HG02571 (cell line): Measurements from ENCODE around the gene AKAP13.

ENCODE experiments used
- ATAC-seq: cut with Tn5 transposase; IDR thresholded peaks from one replicate; pipeline ENCODE4 v1.9.1; 2021; ENCODE audit warnings: mild to moderate bottlenecking, moderate library complexity; ENCODE audit not compliant: unreplicated experiment

Gene AKAP13

DNA sequence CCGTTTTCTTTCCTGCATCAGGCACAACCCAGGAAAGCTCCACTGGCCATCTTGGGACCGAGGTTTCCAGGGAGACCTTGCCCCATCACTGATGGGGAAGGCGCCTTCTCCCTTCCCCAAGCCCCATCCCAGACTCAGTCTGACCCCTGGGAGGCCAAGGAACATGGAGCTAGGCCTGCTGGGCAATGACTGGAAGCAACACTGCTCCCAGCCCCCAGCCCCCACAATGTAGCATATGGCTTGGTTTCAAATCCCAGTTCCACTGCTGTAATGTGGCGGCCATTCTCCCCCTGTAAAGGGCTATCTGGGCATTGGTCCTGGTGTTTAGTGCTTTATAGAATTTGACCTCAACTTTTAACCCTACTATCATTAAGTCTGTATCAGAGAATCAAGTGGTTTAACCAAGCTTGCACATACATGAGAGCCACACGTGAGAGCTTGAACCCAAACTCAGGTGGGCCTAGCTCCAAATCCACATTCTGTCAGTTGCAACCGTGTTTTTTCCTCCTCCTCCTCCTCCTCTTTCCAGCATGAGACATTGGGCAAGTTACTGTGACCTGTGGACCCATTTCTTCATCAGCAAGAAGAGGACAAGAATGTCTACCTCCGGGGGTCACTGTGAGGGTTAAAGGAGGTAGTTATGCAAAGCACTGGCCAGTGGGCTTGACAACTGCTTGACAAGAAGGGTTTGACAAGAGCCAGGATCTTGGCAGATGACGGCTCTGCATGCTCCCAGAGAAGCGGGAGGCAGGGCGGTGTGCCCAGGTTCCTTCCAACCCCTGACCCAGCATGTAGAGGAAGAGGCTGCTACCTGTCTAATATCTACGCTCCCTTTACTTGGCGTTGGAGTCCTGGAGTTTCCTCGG, 376.9 kb downstream of the AKAP13 start:
- ATAC-seq = no peak

DNA sequence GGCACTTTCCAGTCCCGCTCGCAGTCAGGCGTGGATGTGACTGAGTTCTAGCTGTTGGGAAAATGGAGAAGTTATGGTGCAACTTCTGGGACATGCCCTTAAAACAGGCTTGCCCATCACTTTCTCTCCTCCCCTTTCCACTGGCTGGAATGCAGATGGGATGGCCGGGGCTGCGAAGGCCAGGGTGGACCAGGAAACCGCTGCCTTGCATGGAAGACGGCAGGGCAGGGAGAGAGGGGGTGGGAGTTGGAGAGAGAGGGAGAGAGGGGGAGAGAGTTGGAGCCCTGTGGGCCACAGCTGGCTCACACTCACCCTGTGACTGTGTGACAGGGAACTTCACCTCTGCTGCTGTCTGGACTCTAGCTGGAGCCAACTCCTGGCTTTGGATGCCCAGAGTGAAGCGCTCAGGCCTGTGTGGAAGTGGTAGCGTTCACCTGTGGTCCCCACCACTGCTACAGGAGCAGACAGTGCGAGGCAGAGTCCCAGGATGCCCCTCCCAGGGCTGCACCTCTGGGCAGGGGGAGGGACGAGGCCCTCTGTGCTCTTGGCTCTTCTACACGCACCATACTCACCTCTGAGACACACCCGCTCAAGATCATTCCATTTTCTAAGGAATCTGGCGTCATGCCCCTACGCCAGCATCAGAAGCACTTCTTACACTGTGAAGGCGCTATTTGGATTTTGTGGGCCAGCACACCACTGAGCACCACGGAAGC, 377.7 kb downstream of the AKAP13 start:
- ATAC-seq = no peak

DNA sequence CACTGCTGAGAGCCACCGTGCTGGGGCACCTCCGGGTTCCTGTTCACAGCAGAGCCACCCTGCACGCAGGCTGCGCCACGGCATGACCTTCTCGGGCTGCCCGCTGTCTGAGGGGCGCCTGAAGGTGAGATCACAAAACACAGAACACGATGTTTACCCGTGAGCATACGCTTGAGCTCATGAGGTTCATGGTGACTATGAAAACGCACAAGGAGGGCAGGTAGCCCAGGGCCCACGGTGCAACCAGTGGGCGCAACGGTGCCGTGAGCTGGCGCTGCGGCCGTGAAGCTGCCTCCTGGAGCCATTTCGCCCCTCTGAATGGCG, 378.2 kb downstream of the AKAP13 start:
- ATAC-seq = no peak

DNA sequence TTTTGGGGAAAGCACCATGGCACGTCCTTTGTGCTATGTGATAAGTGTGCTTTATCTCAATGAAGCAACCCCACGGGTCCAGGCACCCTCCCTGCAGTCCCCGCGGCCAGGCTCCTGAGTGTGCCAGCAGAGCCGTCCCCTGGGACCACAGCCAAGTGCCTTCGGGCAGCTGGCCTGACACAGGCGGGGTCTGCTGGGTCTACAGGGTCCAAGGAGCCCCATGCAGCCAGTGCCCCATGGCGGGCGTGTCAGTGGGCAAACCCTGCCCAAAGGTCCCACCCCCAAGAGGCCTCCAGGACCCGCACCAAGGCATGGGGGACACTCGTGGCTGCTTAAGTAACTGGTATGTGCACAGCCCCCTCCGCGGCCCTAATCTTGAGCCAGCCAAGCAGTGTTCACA, 379.0 kb downstream of the AKAP13 start:
- no peak for ATAC-seq

DNA sequence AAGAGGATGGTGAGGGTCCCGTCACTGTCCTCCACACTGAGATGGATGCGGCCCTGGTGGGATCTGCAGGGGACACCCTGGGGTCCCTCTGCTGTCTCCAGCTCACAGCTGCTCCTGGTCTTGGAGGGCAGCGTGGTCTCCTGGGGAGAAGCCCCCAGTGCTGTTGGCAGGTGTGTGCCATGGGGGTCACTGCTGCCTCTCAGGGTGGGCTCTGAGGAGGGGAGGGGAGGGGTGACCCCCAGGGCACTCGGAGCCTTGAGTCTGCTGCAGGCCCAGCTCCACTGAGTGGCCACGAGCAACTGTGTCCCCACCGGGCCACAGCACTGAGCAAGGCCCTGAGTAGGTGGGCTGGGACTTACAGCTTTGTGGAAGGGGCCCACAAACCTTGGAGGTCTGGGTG, 379.6 kb downstream of the AKAP13 start:
- no peak for ATAC-seq

DNA sequence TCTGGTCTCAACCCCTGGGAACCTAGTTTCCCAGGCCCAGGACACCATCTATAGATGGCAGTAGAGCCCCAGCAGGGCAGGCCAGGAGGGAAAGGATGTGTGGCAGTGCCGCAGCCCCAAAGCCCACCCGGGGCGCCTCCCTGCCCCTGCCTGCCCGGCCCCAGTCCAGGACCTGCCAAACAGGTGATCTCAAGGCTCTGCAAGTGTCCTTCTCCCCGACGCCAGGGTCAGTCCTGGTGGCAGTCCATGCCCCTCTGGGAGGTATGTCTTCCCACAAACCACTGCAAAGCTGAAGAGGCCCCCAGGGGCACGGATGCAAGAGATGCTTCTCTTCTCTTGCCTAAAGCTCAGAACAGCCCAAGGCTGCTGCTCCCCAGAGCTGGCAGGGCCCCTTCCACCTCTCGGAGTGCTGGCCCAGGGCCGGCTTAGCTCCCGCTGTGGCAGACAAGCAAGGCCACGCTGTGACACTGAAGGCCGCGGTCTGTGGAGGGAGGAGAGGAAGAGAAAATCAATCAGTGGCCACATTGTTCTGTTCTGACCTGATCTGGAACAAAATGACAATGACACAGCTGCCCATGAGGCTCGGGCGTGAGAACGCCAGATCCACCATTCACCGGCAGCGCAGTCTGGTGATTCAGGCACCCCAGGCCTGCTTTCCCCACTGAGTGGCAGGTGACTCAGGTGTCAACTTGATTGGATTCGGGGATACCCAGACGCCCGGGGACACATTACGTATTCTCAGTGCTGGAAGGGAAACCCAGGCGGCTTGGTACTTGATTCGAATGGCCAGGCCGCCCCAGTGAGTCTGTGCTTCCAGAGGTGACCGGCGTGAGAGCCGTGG, 380.3 kb downstream of the AKAP13 start:
- ATAC-seq = no peak

DNA sequence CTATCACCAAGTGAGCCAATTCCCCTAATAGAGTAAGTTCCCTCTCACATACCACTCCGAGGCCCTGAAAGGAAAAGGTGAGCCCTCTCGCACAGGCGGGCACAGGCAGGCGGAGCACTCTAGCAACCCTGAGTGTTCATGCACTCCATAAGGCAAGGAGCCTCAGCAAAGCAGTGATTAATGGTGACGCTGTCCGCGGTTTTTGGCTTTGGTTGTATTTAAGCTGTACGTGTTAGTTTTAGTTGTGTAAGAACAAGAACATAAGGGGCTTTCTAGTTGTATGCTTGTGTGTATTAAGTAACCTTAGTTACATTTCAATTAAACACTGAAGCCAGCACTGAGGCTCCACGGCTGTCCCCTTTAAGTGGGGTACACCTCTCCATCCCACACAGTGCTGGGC, 381.2 kb downstream of the AKAP13 start:
- ATAC-seq = no peak

DNA sequence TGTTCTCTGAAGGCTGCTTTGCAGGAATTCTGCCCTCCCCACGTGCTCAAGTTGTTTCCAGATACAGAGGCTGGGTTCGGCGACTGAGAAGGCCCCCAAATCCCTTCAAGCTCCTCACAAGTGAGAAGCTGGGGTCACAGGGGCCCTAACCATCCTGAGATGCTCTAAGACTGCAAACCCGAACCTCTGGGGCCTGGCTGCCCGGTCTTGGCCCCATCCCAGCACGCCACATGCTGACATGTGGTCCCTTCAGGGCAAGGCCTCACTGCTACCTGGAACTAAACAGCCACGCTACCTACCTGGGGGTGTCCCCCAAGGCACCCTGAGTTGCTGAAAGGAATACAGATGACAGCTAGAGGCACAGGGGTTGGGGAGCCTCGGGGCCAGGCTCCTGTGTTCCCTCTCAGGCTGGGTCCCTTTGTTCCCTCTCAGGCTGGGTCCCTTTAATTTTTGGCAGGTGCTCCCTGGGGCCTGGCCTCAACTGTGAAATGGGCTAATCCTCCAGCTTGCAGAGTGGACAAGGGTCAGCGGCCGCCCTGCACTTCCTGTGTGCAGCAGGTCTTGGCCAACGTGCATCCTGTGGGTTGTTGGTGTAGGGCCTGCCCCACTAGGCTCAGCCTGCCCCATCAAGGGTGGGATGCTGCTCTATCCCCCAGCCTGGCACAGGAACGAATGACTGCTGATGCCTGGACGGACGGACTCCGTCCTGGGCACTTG, 381.8 kb downstream of the AKAP13 start:
- no peak for ATAC-seq

DNA sequence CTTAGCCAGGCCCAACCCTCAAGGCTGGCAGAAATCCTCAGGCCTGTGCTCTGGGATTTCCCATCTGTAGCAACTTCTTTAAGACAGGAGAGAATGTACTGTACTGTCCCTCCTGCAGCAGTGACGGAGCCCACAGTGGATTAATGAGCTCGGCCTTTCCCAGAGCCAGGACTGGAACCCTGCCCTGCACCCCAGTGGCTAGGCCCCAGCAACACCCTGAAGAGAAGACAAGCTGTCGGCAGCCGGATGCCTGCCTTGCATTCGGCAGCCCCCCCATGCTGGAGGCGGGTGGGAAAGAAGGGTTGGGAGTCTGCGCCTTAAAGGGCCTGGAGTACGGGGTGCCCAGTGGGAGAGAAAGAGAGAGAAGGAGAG, 382.3 kb downstream of the AKAP13 start:
- ATAC-seq = no peak

DNA sequence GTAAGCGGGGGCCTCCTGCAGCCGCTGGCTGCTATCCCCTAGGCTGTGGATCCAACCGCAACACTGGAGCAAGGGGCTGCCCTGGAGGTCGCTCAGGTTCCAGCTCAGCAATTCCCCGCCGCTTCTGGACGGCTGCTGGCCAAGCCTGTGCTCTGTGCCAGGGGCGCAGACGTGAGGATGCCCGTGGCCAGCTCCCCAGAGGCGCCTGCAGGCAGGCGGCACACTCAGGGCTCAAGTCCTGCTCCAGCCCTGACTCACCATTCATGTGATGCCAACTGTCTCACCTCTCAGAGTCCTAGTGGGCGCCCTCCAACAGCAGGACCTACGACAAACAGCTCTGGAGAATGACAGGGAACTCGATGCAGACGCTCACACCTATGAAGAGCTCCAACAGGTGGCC, 382.8 kb downstream of the AKAP13 start:
- ATAC-seq = no peak

DNA sequence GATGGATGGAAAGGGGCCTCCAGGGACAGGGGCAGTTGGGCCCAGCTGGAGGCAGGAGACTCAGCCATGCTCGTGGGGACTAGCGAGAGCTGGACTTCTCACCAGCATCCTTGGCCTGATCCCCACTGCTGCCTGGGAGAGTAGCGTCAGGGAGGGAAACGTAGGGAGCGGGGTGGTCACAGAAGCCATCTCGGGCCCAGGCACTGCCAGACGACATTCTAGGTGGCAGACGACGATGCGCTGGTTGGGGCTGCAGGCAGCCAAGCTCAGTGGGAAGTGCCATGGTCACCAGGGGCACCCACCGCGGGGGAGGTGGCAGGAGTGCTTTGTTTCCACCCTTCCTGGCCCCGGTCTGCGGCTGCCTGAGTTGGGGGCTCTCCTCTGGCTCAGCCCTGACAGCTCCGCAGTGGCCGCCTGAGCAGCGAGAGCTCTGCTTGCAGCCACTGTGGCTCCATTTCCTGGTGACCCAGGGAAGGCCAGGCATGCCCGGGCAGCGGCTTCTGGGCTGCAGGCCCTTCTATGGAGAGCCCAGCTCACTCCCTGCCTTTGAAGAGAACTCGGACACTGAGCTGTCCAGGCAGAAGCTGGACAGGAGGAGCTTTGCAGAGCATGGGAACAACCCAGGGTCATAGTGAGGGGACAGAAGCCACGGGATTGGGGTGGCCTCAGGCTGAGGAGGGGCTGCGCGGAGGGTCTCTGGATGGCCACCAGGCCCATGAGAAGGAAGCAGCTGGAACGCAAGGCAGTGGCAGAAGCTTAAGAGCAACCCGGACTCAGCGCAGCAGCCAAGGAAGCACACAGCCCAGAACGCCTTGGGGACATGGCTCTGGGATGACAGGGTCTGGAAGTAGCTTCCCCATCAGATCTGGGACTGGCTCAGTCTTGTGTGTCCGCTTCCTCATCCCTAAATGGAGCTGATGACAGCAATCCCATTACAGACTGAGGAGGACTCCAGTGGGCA, 383.6 kb downstream of the AKAP13 start:
- ATAC-seq = no peak

DNA sequence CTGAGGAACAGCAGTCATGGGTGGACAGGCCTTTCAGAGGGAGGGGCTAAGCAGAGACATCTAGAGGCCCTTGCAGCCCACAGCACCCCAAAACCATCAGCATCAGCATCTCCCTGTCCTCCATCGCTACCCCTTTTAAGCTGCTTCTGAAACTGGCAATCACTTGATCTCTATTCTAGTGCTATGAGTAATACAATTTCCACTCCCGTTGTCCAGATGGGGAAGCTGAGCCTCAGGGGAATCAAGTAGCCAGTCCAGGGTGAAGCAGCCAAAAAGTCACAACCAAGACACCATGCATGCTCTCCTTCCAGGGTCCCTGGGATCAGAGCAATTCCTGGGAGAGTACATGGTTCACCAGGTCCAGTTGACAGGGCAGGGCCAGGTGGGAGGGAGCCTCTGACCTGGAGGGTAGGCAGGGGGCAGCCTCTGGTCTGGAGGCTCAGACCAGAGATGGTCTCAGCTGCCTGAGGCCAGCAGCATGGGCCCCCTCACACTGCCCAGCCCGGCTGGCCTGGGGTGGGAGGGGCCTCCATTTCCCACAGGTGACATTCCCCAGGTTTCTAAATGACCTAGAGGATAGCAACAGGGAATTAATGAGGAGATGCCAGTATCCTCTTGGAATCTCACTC, 384.4 kb downstream of the AKAP13 start:
- ATAC-seq = no peak

DNA sequence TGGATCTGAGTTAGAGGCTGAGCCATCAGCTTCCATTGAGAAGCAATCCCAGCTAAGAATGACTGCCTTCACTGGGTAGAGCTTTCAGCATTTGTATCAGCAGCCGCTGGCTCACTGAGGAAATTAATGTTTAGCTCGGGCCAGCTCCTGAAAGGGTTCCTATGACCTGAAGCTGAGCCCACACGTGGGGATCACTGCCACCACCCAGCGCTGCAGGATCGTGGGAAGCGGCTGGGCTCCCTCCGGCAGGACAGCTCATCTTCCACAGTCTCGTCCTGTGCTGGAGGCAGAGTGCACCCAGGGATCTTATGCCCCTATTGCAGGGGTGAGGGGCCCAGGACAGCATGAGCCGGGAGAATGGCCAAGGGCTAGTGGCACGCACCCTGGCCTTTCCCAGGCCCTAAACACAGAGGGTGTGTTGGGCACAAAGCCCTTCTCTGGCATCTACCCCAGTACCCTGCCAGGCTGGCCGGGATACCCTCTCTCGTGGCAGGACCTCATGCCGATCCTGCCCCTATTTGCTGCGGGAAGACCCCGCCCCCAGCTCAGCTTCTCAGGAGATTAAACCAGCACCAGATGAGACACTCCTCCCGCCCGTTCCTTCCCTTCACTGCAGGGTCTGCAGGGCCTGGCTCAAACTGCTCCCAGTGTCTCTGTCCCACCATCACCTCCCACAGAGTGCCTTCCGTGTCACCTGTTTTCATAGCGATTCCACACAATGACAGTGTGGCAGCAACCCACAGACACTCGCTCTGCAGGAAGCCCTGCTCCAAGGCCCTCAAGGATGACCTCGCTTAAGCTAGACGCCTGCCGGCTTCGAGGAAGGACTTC, 385.8 kb downstream of the AKAP13 start:
- no peak for ATAC-seq

DNA sequence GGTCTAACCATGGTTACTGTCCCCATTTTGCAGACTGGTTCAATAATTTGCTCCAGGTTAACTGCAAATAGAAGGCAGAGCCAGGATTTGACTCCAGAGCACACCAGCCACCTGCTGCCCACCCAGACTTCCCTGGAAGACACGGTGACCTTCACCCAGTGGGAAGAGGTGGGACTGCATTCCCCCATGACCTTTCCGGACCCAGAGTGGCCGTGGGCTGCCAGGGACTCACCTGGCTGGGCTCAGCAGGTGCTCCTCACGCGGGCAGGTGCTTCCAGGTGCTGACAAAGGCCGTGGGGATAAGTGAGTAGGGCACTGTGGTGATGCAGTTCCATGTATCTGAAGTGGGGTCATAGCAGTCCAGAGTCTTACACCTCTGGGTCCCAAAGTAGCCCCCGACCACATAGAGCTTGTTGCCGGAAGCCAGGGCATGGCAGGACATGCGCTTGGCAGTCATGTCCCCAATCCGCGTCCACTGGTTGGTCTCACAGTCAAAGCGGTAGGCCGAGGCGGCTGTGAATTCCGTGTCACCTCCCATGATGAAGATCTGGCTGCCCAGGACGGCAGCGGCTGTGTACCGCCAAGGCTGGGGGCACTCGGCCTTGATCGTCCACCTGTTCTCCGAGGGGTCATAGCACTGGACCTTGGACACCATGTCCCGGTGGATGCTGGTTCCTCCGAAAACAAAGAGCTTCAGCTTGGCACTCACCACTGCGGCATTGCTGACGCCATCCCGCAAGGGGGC, 387.6 kb downstream of the AKAP13 start:
- no peak for ATAC-seq

DNA sequence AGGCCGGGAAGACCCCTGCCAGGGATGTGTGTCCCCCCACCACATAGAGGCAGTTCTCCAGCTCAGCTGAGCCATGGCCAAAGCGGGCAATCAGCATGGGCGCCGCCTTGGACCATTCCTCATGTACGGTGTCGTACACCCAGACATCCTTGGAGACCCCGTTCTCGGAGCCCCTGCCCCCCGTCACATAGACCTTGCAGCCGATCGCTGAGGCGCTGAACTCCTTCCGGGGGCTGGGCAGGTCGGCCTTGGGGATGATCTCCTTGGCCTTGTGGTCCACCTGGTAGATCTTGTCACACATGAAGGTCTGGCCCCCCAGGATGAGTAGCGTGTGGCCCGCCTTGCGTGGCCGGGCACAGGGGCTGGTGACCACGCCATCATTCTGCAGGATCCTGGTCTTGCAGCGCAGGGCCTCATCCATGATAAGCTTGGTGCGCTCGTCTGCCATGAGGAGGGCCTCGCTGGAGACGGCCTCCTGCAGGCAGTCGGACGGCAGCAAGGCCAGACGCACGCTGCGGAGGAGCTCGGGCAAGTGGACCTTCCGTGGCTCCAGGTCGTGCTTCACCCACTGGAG, 388.3 kb downstream of the AKAP13 start:
- ATAC-seq = no peak

DNA sequence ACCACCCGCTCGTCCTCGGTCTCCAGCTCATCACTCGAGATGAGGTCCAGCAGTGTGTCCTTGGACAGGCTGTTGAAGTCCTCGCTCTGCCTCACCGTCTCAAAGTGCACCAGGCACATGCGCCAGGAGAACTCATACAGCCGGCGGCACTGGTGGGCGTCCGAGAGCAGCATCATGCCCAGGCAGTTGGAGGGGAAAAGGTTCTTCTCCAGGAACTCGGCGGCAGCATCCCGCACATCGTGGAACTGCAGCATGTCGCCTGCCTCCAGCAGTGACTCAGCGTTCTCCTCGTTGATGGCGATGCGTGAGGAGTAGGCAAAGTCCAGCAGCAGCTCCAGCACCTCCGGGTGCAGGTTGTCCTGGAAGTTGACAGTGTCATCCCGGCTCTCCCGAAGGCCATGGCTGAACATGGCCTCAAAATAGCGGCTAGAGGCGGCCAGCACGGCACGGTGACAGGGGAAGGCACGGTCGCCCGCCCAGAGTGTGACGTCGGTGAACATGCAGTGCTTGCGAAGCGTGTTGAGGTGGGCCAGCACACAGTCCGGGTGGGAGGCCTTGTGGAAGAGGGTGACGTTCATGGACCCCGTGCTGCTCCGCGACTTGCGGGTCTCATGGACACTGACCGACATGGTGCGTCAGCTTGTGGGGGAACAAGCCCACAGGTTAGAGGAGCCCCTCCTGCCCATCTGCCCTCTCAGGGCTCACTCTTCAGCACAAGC, 388.9 kb downstream of the AKAP13 start:
- ATAC-seq = no peak
